ENCODE measurements around the gene CSF2. TPM values are rescaled to one million over a fixed set of nuclear protein-coding genes. Genes with fewer than 3 reads are reported as not detected.

CSF2 gene
- total and polyA plus RNA-seq, 2 donors (not counting 1 experiment from before 2014, with no cell fraction given), result not detected

DNA sequence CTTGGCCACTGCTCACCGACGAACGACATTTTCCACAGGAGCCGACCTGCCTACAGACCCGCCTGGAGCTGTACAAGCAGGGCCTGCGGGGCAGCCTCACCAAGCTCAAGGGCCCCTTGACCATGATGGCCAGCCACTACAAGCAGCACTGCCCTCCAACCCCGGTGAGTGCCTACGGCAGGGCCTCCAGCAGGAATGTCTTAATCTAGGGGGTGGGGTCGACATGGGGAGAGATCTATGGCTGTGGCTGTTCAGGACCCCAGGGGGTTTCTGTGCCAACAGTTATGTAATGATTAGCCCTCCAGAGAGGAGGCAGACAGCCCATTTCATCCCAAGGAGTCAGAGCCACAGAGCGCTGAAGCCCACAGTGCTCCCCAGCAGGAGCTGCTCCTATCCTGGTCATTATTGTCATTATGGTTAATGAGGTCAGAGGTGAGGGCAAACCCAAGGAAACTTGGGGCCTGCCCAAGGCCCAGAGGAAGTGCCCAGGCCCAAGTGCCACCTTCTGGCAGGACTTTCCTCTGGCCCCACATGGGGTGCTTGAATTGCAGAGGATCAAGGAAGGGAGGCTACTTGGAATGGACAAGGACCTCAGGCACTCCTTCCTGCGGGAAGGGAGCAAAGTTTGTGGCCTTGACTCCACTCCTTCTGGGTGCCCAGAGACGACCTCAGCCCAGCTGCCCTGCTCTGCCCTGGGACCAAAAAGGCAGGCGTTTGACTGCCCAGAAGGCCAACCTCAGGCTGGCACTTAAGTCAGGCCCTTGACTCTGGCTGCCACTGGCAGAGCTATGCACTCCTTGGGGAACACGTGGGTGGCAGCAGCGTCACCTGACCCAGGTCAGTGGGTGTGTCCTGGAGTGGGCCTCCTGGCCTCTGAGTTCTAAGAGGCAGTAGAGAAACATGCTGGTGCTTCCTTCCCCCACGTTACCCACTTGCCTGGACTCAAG lies 1.5 kb downstream of the CSF2 start:
- no peaks in the 10 kb centered on the region for H3K27me3 ChIP-seq (replicated peaks in 1 of 4; ENCODE audit: control extremely low read depth in 1 of 4, control insufficient read depth in 3 of 4, insufficient read depth in 4 of 4, low read length in 3 of 4)
- no peak overlapping the region for H2AFZ ChIP-seq (ENCODE audit: insufficient read depth, low read depth, low read length, poor library complexity, severe bottlenecking)
- 91% methylated on average over 16 of the region's 16 CpGs for WGBS (ENCODE audit: insufficient coverage)
- H3K4me2 ChIP-seq (replicated peaks; ENCODE audit: low read depth, low read length, poor library complexity, severe bottlenecking), result no peak overlapping the region
- Mint-ChIP-seq H3K27ac (no peak overlapping the region), H3K4me3 (no peak overlapping the region), H3K27me3 (no peaks in the 10 kb centered on the region), H3K9me3 (ENCODE audit: insufficient read depth) (no peaks in the 10 kb centered on the region), H3K4me1 (no peaks in the 10 kb centered on the region)
- ATAC-seq (ENCODE audit: low read depth) (no peak), DNase-seq (no peak)
- ChIA-PET CTCF (interaction anchor here (0.6 kb wide), 1 partner anchor 14 kb away, joined by 3 read pairs; no protein-coding TSS in a partner anchor), POLR2A (no interaction called here)
- H4K20me1 ChIP-seq (ENCODE audit: control insufficient read depth, insufficient read depth, low read length, poor library complexity, severe bottlenecking), result no peaks in the 10 kb centered on the region
- no peak overlapping the region for H3K4me3 ChIP-seq (ENCODE audit: control extremely low read depth in 1 of 5, extremely low read depth in 1 of 5, insufficient read depth in 1 of 5, low read depth in 2 of 5, low read length in 4 of 5)
- no peaks in the 10 kb centered on the region for H3K9me3 ChIP-seq (ENCODE audit: control extremely low read depth in 1 of 3, control insufficient read depth in 2 of 3, insufficient read depth in 1 of 3, low read length in 2 of 3)
- TF ChIP-seq, protein P1, sequence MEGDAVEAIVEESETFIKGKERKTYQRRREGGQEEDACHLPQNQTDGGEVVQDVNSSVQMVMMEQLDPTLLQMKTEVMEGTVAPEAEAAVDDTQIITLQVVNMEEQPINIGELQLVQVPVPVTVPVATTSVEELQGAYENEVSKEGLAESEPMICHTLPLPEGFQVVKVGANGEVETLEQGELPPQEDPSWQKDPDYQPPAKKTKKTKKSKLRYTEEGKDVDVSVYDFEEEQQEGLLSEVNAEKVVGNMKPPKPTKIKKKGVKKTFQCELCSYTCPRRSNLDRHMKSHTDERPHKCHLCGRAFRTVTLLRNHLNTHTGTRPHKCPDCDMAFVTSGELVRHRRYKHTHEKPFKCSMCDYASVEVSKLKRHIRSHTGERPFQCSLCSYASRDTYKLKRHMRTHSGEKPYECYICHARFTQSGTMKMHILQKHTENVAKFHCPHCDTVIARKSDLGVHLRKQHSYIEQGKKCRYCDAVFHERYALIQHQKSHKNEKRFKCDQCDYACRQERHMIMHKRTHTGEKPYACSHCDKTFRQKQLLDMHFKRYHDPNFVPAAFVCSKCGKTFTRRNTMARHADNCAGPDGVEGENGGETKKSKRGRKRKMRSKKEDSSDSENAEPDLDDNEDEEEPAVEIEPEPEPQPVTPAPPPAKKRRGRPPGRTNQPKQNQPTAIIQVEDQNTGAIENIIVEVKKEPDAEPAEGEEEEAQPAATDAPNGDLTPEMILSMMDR (IDR thresholded peaks at IDR 0.05), result no peak
- TF ChIP-seq EZH2 (IDR thresholded peaks at IDR 0.05; ENCODE audit: borderline replicate concordance, insufficient read depth, low read depth, low read length, poor library complexity, severe bottlenecking), result no peak
- no peaks in the 10 kb centered on the region for H3K4me1 ChIP-seq (ENCODE audit: control insufficient read depth in 2 of 2, insufficient read depth in 2 of 2, low read length in 2 of 2)
- H3K9ac ChIP-seq (ENCODE audit: low read length), result no peak overlapping the region
- intact Hi-C loops (cut with micrococcal nuclease), result no loop called here
- no peaks in the 10 kb centered on the region for H3K36me3 ChIP-seq (replicated peaks in 1 of 2; ENCODE audit: control extremely low read depth in 1 of 2, control insufficient read depth in 1 of 2, extremely low read depth in 1 of 2, insufficient read depth in 2 of 2, low read length in 1 of 2)
- no peaks in the 10 kb centered on the region for H3K79me2 ChIP-seq (ENCODE audit: control insufficient read depth, insufficient read depth, low read length)
- no peak overlapping the region for H3K27ac ChIP-seq (ENCODE audit: low read length in 2 of 2)

DNA sequence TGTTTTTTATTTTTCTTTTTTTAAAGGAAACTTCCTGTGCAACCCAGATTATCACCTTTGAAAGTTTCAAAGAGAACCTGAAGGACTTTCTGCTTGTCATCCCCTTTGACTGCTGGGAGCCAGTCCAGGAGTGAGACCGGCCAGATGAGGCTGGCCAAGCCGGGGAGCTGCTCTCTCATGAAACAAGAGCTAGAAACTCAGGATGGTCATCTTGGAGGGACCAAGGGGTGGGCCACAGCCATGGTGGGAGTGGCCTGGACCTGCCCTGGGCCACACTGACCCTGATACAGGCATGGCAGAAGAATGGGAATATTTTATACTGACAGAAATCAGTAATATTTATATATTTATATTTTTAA lies 2.1 kb downstream of the CSF2 start:
- intact Hi-C loops (cut with micrococcal nuclease), result no loop called here
- Histone ChIP-seq H3K4me1 (ENCODE audit: control insufficient read depth in 2 of 2, insufficient read depth in 2 of 2, low read length in 2 of 2) (no peaks in the 10 kb centered on the region), H3K4me3 (ENCODE audit: control extremely low read depth in 1 of 5, extremely low read depth in 1 of 5, insufficient read depth in 1 of 5, low read depth in 2 of 5, low read length in 4 of 5) (no peak overlapping the region), H3K36me3 (replicated peaks in 1 of 2; ENCODE audit: control extremely low read depth in 1 of 2, control insufficient read depth in 1 of 2, extremely low read depth in 1 of 2, insufficient read depth in 2 of 2, low read length in 1 of 2) (no peaks in the 10 kb centered on the region), H3K79me2 (ENCODE audit: control insufficient read depth, insufficient read depth, low read length) (no peaks in the 10 kb centered on the region), H3K27ac (ENCODE audit: low read length in 2 of 2) (no peak overlapping the region), H3K27me3 (replicated peaks in 1 of 4; ENCODE audit: control extremely low read depth in 1 of 4, control insufficient read depth in 3 of 4, insufficient read depth in 4 of 4, low read length in 3 of 4) (no peaks in the 10 kb centered on the region), H3K9me3 (ENCODE audit: control extremely low read depth in 1 of 3, control insufficient read depth in 2 of 3, insufficient read depth in 1 of 3, low read length in 2 of 3) (no peaks in the 10 kb centered on the region), H3K9ac (ENCODE audit: low read length) (no peak overlapping the region), H2AFZ (ENCODE audit: insufficient read depth, low read depth, low read length, poor library complexity, severe bottlenecking) (no peak overlapping the region), H4K20me1 (ENCODE audit: control insufficient read depth, insufficient read depth, low read length, poor library complexity, severe bottlenecking) (no peaks in the 10 kb centered on the region), H3K4me2 (replicated peaks; ENCODE audit: low read depth, low read length, poor library complexity, severe bottlenecking) (no peak overlapping the region)
- Mint-ChIP-seq H3K27me3 (no peaks in the 10 kb centered on the region), H3K27ac (no peak overlapping the region), H3K9me3 (ENCODE audit: insufficient read depth) (no peaks in the 10 kb centered on the region), H3K4me3 (no peak overlapping the region), H3K4me1 (no peaks in the 10 kb centered on the region)
- ChIA-PET CTCF (no interaction called here), POLR2A (no interaction called here)
- no peak for DNase-seq
- TF ChIP-seq EZH2 (IDR thresholded peaks at IDR 0.05; ENCODE audit: borderline replicate concordance, insufficient read depth, low read depth, low read length, poor library complexity, severe bottlenecking), result no peak
- TF ChIP-seq, protein P1 (IDR thresholded peaks at IDR 0.05), result no peak
- ATAC-seq (ENCODE audit: low read depth), result no peak
- 100% methylated on average over 2 of the region's 2 CpGs for WGBS (ENCODE audit: insufficient coverage)

All from B cell (primary cell).